MCF 10A (cell line): ENCODE measurements around the gene CITED4. TPM values are rescaled to one million over a fixed set of nuclear protein-coding genes. Genes with fewer than 3 reads are reported as not detected.

ENCODE experiments used
- BruUV-seq: library from RNA; stranded (reverse); fragments of 400-500 nt; replicated peaks from 2 replicates; lab custom pipeline; 2021; lab: Mats Ljungman, UMichigan
- CTCF ChIA-PET: fragments of 300-600 bp; sonication (Branson Sonifier 250); formaldehyde crosslinking; extraction: SDS; loops from one replicate; lab custom pipeline; 2021; ENCODE audit warnings: antibody characterized with exemption, inconsistent platforms; lab: Yijun Ruan, JAX
- POLR2A ChIA-PET: fragments of 300-600, 350-650 bp; sonication (Branson Sonifier 250); formaldehyde crosslinking; extraction: SDS; loops from one replicate; lab custom pipeline; 2020; ENCODE audit warnings: antibody characterized with exemption, inconsistent platforms; lab: Yijun Ruan, JAX
- DNase-seq: peaks from one replicate; pipeline ENCODE4 v3.0.0-alpha.2; 2018; ENCODE audit not compliant: unreplicated experiment
- H3K27ac Mint-ChIP-seq: one replicate; pipeline ENCODE4 v1.8.0; 2022; ENCODE audit warnings: mild to moderate bottlenecking, low read depth, mixed read lengths; ENCODE audit not compliant: unreplicated experiment
- H3K27me3 Mint-ChIP-seq: one replicate; pipeline ENCODE4 v1.8.0; 2022; ENCODE audit warnings: mixed read lengths; ENCODE audit not compliant: insufficient read depth, unreplicated experiment
- H3K36me3 Mint-ChIP-seq: one replicate; pipeline ENCODE4 v1.8.0; 2022; ENCODE audit warnings: mild to moderate bottlenecking, moderate library complexity, mixed read lengths; ENCODE audit not compliant: insufficient read depth, unreplicated experiment
- H3K4me1 Mint-ChIP-seq: one replicate; pipeline ENCODE4 v1.8.0; 2022; ENCODE audit warnings: mixed read lengths; ENCODE audit not compliant: insufficient read depth, unreplicated experiment
- H3K4me3 Mint-ChIP-seq: one replicate; pipeline ENCODE4 v1.8.0; 2022; ENCODE audit warnings: mild to moderate bottlenecking, moderate library complexity, mixed read lengths; ENCODE audit not compliant: unreplicated experiment
- H3K9me3 Mint-ChIP-seq: one replicate; pipeline ENCODE4 v1.8.0; 2022; ENCODE audit warnings: mixed read lengths; ENCODE audit not compliant: unreplicated experiment
- intact Hi-C: fragments of 100-400 bp; cut with micrococcal nuclease; formaldehyde crosslinking; loops from 2 replicates; pipeline ENCODE4 v1.14.1; 2022
- total RNA-seq: library from RNA; stranded (reverse); gene quantifications from 2 replicates; pipeline ENCODE4 v1.2.3, GENCODE V29; 2022
- TF ChIP-seq, protein P1 (sequence below): fragments of 200-600 bp; IDR thresholded peaks from one replicate; pipeline ENCODE4 v1.8.0; 2022; ENCODE audit warnings: antibody characterized with exemption, mild to moderate bottlenecking; ENCODE audit not compliant: unreplicated experiment

The CITED4 gene
- total RNA-seq, 1 experiment from 2014 or later, result 43.5 TPM

DNA sequence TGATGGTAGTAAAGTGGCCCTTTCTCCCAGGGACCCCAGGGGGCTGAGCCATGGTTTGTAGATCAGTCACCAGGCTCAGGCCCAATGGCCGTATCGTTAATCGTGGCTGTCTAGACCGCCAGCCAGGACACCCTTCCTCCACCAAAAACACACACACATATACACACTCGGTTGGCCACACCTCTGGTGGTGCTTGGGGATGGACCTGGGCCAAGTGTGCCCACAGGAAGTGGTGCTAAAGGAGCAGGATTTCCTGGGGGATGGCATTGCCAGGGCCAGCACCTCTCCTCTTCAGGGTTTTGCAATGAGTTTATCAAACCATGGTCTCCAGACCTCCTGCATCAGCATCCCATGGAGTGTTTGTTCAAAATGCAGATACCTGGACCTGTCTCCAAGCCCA, 36.2 kb downstream of the CITED4 start:
- DNase-seq, result no peak
- ChIA-PET POLR2A (no interaction called here), CTCF (no interaction called here)
- H3K4me1 Mint-ChIP-seq, result no peaks in the 10 kb centered on the region
- BruUV-seq, result no TSS peak
- no peaks in the 10 kb centered on the region for H3K9me3 Mint-ChIP-seq
- H3K4me3 Mint-ChIP-seq, result no peak overlapping the region
- no peaks in the 10 kb centered on the region for H3K36me3 Mint-ChIP-seq
- no peak overlapping the region for H3K27ac Mint-ChIP-seq
- intact Hi-C loops, result no loop called here
- no peaks in the 10 kb centered on the region for H3K27me3 Mint-ChIP-seq
- TF ChIP-seq, protein P1, sequence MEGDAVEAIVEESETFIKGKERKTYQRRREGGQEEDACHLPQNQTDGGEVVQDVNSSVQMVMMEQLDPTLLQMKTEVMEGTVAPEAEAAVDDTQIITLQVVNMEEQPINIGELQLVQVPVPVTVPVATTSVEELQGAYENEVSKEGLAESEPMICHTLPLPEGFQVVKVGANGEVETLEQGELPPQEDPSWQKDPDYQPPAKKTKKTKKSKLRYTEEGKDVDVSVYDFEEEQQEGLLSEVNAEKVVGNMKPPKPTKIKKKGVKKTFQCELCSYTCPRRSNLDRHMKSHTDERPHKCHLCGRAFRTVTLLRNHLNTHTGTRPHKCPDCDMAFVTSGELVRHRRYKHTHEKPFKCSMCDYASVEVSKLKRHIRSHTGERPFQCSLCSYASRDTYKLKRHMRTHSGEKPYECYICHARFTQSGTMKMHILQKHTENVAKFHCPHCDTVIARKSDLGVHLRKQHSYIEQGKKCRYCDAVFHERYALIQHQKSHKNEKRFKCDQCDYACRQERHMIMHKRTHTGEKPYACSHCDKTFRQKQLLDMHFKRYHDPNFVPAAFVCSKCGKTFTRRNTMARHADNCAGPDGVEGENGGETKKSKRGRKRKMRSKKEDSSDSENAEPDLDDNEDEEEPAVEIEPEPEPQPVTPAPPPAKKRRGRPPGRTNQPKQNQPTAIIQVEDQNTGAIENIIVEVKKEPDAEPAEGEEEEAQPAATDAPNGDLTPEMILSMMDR, result no peak

DNA sequence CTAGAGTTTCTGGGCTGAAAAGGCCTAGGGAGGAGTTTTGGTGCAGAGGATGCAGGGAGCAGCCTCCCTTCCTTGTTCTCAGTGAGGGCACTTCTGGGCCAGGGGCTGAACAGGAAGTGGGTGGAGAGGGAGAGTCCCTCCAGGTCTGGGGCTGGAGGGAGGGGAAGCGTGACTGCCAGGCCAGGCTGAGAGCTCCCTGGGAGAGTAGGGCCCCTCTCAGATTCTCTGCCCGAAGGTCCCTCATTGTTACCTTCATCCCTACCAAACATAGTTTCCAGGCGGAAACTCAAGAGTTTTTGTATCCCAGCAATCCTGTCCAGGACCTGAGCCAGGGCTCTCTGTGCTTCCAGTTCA, 36.8 kb downstream of the CITED4 start:
- H3K4me1 Mint-ChIP-seq, result no peaks in the 10 kb centered on the region
- no peak overlapping the region for H3K27ac Mint-ChIP-seq
- H3K27me3 Mint-ChIP-seq, result no peaks in the 10 kb centered on the region
- DNase-seq, result no peak
- ChIA-PET POLR2A (no interaction called here), CTCF (no interaction called here)
- no TSS peak for BruUV-seq
- TF ChIP-seq, protein P1, result no peak
- no peaks in the 10 kb centered on the region for H3K9me3 Mint-ChIP-seq
- no peak overlapping the region for H3K4me3 Mint-ChIP-seq
- intact Hi-C loops, result no loop called here
- no peaks in the 10 kb centered on the region for H3K36me3 Mint-ChIP-seq

DNA sequence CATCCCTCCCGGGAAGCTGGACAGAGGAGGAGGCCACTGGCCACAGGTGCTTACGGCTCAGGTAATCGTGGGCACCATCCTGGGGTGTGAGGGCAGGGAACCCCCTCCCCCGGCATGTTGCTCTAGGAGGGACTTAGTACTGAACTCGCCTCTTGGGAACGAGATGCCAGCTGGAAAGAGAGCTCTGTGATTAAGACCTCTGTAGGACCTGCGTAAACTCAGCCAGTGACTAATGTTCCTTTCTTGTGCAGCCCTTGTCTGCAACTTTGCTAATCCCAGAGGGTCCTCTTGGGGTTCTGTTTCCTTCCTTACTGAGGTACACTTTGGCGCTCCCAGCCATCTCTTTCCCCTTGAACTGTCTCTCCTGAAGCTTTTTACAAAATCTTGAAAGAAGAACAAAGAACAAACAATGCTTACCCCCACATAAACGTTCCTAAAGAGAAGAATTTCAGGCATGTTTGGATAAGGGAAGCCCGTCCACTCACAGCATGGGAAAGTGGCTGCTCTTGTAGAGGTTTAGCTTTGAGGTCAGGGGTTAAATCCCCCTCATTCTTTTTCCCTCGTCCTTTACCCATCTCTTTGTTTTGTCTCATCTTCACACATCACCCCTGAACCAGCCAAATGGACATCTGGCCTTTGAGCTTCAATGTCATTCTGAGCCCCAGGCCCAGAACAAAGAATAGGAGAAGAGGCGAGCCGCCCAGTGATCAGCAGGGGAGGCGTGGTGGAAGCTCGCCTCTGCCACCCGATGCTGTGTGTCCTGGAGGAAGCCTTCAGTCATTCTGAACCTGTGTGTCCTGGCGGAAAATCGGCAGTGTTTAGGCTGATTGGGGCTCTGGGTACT, 37.4 kb downstream of the CITED4 start:
- TF ChIP-seq, protein P1, result no peak
- Mint-ChIP-seq H3K4me1 (no peaks in the 10 kb centered on the region), H3K27ac (no peak overlapping the region), H3K9me3 (no peaks in the 10 kb centered on the region), H3K27me3 (no peaks in the 10 kb centered on the region), H3K4me3 (no peak overlapping the region), H3K36me3 (no peaks in the 10 kb centered on the region)
- no peak for DNase-seq
- ChIA-PET POLR2A (interaction anchor here (0.6 kb wide), 1 partner anchor 39 kb away, joined by 3 read pairs; no protein-coding TSS in a partner anchor), CTCF (interaction anchor here (1.2 kb wide), 1 partner anchor 23 kb away, joined by 3 read pairs; no protein-coding TSS in a partner anchor)
- intact Hi-C loops, result no loop called here
- no TSS peak for BruUV-seq

DNA sequence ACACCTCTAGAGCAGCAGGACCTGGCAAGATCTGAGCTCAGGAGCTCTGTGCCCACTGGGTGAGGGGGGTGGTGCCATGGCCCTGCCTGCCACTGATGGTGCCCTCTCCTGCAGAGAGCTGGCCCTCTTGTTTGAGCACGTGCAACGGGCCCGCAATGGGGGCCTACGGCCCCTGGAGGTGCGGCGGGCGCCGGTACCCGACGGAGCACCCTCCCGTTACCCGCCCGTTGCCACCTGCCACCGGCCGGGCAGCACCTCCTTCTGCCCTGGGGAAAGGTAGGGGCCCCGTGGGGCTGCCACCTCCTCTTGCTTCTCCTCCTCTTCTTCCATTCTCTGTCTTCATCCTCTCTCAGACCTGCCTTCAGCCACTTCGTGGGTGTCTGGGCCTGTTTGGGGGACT, 38.2 kb downstream of the CITED4 start:
- Mint-ChIP-seq H3K4me1 (no peaks in the 10 kb centered on the region), H3K36me3 (no peaks in the 10 kb centered on the region), H3K9me3 (no peaks in the 10 kb centered on the region), H3K4me3 (no peak overlapping the region), H3K27me3 (no peaks in the 10 kb centered on the region), H3K27ac (no peak overlapping the region)
- no peak for DNase-seq
- TF ChIP-seq, protein P1, result no peak
- CTCF ChIA-PET, result interaction anchor here (1.2 to 1.8 kb wide), 2 partner anchors 24 to 50 kb away, joined by 3 to 5 read pairs; no protein-coding TSS in a partner anchor
- POLR2A ChIA-PET, result interaction anchor here (0.6 to 0.7 kb wide), 2 partner anchors 38 to 112 kb away, joined by 3 read pairs; no protein-coding TSS in a partner anchor
- intact Hi-C loops, result no loop called here
- BruUV-seq, result no TSS peak
